NCI-H774 (cell line): ENCODE measurements around the gene WFDC5.
"Not testable (repeated sequence)": the region's sequence is repeated elsewhere in the genome, so short reads cannot be mapped to it uniquely, and the experiment has no call there.

ENCODE experiments used
- DNase-seq: peaks from one replicate; lab custom pipeline; 2025; lab: John Stamatoyannopoulos, UW

WFDC5 gene

DNA sequence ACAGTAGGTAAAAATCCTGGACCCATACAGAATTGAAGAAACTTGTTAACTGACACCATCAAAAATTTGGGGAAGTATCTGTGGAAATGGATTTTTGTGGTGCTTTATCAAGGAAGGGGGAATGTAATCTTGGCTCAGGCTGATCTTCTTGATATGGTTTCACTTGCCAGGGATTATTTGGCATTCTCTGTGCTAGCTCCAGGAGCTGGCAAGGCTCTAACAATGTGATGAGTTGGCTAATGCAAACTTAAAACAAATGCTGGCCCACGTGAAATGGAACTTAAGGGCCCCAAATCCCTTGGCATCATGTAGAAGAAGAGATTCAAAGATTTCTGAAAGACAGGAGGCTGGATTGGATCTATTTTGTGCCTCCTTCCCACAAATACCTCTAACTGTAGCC lies 27.2 kb downstream of the WFDC5 start:
- DNase-seq = no peak

DNA sequence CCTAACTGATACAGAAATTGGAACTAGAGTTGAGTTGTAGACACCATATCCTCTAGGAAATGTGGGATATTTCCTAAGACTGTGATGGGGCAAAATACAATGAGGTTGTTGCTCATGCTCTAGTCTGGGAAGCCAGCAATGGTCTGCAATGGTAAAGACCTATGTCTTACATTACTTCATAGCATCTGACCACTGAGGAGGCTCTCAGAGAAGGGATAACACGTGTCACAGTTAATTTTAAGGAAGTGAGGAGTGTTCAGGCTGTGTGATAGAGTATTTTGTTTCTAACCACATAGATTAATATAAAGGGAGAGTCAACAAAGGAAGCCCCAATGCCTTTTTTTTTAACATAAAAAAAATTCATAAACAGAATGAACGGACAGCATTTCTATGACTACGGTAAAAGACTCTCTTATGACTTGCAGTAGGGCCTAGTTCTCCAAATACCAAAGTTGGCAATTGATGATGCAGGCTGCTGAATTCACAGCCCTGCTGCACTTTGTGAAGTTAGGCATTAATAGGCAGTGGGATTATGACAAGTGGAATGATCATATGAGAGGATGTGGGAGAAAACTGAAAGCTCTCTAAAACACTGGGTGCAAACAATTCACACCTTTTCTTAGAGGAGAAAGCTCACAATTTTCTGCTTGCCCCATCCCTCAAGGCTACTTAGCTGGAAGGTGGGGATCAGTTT lies 27.7 kb downstream of the WFDC5 start:
- no peak for DNase-seq

DNA sequence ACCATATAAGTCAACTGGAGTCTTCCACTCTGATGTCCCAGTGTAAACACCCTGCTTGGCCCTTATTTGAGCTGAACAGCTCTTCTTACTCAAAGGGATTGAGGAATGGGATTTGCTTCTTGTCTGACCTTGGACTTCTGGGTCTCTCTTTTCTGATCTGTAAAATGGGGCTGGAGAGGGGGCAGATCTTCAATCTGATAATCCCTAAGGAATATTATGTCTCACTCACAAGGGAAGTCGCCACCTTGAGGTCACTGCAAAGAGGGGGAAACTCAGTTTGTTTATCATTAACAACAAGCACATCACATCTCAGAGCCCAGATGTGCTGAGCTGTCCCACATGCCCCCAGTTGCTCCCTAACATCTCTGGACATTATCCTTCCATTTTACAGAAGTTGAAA lies 29.1 kb downstream of the WFDC5 start:
- DNase-seq = no peak

GRCh38 chr20:45085289-45085688 lies 29.7 kb downstream of the WFDC5 start:
- DNase-seq = no peak

GRCh38 chr20:45083127-45083526 lies 31.8 kb downstream of the WFDC5 start:
- DNase-seq = no peak

- DNase-seq = no peak
Measured at GRCh38 chr20:45082468-45082867, 32.5 kb downstream of the WFDC5 start.

- DNase-seq = no peak
Measured at GRCh38 chr20:45080867-45081624, 33.9 kb downstream of the WFDC5 start.

DNA sequence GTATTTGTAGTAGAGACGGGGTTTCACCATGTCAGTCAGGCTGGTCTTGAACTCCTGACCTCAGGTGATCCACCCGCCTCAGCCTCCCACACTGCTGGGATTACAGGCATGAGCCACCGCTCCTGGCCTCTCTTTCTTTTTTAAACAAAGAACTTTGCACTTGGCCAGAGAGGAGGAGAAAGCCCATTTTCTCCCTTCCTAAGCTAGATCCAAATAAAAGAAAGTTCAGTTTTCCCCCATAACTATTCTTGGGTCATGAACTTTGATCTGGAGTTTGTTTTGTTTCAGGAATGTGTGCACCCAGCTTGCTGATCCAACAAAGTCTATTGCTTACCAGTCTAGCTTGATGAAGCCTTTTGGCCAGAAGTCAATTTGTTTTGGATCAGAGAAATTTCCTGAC lies 37.4 kb downstream of the WFDC5 start:
- no peak for DNase-seq

DNA sequence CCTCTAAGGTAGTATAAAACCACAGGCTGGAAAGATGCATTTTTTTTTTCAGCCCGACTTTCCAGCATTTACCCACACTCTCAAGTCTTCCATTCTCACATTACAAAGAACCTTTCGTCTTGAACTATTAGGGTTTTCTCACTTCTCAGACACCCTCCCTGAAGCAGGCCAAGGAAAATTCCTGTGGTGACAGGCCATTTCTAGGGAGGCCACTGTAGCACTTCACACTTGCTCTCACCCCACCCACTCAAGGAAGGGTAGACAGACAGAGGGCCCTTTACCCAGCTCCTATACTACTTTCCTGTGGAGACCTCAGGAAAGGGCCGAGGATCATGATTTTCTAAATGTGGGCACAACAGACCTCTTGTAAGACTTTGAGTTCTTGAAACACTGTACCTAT lies 41.8 kb downstream of the WFDC5 start:
- no peak for DNase-seq

- DNase-seq = no peak
Measured at GRCh38 chr20:45072066-45072465, 42.9 kb downstream of the WFDC5 start.

DNA sequence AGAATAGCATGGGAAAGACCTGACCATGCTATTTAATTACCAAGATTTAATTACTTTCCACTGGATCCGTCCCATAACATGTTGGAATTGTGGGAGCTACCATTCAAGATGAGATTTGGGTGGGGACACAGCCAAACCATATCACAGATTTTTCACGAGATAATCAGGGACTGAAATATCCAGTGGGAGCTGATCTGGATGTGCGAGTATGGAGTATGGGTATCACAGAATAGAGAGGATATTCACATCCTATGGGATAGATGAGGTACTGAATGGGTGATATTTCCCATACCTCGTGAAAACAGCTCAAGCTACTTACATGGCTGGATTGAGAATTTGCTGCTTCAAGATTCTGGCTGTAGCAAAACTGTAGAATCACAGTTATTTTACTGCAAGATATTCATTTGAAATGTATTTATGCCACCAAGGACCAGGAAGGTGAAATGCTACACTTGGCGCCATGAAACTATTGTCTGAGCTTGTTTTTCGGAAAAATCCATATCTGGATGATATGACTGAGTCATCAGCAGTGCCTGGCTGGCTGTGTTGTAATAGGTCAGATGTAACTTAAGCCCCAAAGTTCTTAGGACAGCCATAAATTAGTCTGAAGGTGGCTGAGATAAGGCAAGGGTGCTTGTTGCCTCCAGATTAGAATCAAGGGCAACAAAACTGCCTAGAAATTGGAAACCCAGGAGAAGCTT lies 43.9 kb downstream of the WFDC5 start:
- DNase-seq = no peak

GRCh38 chr20:45069261-45069660 lies 45.7 kb downstream of the WFDC5 start:
- DNase-seq = no peak

DNA sequence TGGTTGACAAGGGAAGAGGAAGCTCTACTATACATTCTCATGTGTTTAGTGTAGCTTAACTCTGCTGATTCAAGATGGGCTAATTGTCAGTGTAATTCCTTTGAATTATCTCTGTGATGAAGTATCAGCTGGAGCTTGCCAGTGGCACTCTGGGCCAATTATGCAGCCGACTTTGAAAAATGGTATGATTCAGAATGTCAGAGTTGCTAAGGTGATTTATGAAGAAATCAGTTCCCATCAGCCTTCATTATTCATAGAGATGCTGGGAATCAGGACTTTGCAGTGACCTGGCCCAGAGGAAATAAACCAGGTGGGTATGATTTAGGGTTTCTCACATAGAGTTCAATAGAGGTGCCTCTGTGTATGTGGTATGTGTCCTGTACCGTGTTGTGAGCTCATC lies 47.4 kb downstream of the WFDC5 start:
- DNase-seq = no peak

- no peak for DNase-seq
Measured at GRCh38 chr20:45067087-45067486, 47.9 kb downstream of the WFDC5 start.

GRCh38 chr20:45066372-45066771 lies 48.6 kb downstream of the WFDC5 start:
- DNase-seq = no peak

- no peak for DNase-seq
Measured at GRCh38 chr20:45064812-45065211, 50.2 kb downstream of the WFDC5 start.

DNA sequence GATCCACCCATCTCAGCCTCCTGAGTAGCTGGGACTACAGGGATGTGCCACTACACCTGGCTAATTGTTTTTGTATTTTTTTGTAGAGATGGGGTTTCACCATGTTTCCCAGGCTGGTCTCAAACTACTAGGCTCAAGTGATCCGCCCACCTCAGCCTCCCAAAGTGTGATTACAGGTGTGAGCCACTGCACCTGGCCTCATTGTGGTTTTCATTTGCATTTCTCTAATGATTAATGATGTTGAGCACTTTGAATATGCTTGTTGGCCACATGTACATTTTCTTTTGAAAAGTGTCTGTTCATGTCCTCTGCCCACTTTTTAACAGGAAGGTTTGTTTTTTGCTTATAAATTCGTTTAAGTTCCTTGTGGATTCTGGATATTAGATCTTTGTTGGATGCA lies 51.9 kb downstream of the WFDC5 start:
- DNase-seq = not testable (repeated sequence)

DNA sequence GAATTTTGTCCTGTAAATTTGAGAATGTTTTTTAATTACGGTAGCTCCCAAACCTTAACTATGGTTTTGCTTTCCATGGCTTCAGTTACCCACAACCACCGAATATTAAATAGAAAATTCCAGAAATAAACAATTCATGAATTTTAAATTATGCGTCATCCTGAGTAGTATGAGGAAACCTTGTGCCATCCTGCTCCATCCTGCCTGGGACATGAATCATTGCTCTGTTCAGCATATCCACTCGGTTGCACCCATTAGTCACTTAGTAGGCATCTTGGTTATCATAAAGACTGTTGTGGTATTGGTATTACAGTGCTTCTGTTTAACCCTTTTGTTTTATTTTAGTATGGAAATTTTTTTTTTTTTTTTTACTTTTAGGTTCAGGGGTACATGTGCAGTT lies 53.7 kb downstream of the WFDC5 start:
- DNase-seq = no peak

GRCh38 chr20:45060294-45060693 lies 54.7 kb downstream of the WFDC5 start:
- no peak for DNase-seq
